Measurements from ENCODE around the gene MRPL58.

Gene MRPL58

GRCh38 chr17:75047398-75048098 lies 35.1 kb downstream of the MRPL58 start:
- DNase-seq, result peak; percentile 55

GRCh38 chr17:75048249-75048878 lies 35.9 kb downstream of the MRPL58 start:
- no peak for DNase-seq

- no peak for DNase-seq
Observed at GRCh38 chr17:75049057-75049456, 36.6 kb downstream of the MRPL58 start.

GRCh38 chr17:75049706-75050105 lies 37.2 kb downstream of the MRPL58 start:
- DNase-seq, result no peak

- no peak for DNase-seq
Observed at GRCh38 chr17:75051941-75052340, 39.5 kb downstream of the MRPL58 start.

- DNase-seq, result no peak
Observed at GRCh38 chr17:75059369-75060345, 47.2 kb downstream of the MRPL58 start.

- no peak for DNase-seq
Observed at GRCh38 chr17:75060434-75061054, 48.1 kb downstream of the MRPL58 start.

- no peak for DNase-seq
Observed at GRCh38 chr17:75061055-75061438, 48.6 kb downstream of the MRPL58 start.

GRCh38 chr17:75061618-75062017 lies 49.1 kb downstream of the MRPL58 start:
- no peak for DNase-seq

GRCh38 chr17:75063201-75063600 lies 50.7 kb downstream of the MRPL58 start:
- DNase-seq, result no peak

- no peak for DNase-seq
Observed at GRCh38 chr17:75063626-75064025, 51.2 kb downstream of the MRPL58 start.

GRCh38 chr17:75064040-75064439 lies 51.6 kb downstream of the MRPL58 start:
- no peak for DNase-seq

- no peak for DNase-seq
Observed at GRCh38 chr17:75064460-75064859, 52.0 kb downstream of the MRPL58 start.

- DNase-seq, result no peak
Observed at GRCh38 chr17:75064867-75065561, 52.5 kb downstream of the MRPL58 start.

GRCh38 chr17:75065562-75066151 lies 53.2 kb downstream of the MRPL58 start:
- no peak for DNase-seq

GRCh38 chr17:75067856-75068255 lies 55.4 kb downstream of the MRPL58 start:
- no peak for DNase-seq

- DNase-seq, result no peak
Observed at GRCh38 chr17:75068750-75069149, 56.3 kb downstream of the MRPL58 start.

- no peak for DNase-seq
Observed at GRCh38 chr17:75069783-75070182, 57.3 kb downstream of the MRPL58 start.

All from right kidney (tissue), 1 donor.